ENCODE data around the gene FXR1.

The FXR1 gene

DNA sequence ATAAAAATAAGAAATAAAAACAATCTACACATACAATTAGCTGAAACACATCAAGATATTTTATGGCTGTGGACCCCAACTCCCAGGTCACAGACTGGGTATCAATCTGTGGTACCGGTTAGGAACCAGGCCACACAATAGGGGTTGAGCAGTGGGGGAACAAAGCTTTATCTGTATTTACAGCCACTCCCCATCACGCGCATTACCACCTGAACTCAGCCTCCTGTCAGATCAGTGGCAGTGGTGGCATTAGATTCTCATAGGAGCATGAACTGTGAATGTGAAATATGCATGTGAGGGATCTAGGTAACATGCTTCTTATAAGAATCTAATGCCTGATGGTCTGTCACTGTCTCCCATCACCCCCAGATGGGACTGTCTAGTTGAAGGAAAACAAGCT is 94.8 kb downstream of the FXR1 start:
- no peak for DNase-seq (ENCODE audit: low spot score)

DNA sequence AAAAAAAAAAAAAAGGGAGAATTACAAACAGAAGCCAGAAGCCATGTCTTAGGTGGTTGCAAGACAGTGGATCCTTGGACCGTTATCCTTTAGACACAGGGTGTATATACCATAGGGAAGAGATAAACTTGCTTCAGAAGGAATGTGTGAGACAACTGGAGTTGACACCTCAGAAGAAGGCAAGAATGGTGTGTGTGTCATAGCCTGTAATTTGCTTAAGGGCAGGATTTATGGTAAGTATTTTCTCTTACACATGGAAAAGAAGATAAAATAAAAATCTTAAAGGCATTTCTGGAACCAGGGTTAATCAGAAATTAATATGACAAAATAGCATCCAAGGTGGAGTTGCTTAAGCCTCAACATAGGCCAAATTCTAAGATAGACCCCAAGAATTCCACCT is 96.3 kb downstream of the FXR1 start:
- DNase-seq (ENCODE audit: low spot score), result no peak

DNA sequence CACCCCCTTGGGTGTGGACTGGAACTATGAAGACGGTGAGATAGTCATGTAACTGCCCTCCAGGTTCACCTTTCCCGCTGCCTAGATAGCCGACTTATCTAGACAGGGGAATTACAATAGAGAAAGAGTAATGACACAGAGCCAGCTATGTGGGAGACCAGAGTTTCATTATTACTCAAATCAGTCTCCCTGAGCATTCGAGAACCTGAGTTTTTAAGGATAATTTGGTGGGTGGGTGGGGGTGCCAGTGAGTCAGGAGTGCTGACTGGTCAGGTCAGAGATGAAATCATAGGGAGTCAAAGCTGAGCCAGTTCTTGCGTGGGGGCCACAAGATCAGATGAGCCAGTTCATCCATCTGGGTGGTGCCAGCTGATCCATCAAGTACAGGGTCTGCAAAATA is 96.8 kb downstream of the FXR1 start:
- no peak for DNase-seq (ENCODE audit: low spot score)

DNA sequence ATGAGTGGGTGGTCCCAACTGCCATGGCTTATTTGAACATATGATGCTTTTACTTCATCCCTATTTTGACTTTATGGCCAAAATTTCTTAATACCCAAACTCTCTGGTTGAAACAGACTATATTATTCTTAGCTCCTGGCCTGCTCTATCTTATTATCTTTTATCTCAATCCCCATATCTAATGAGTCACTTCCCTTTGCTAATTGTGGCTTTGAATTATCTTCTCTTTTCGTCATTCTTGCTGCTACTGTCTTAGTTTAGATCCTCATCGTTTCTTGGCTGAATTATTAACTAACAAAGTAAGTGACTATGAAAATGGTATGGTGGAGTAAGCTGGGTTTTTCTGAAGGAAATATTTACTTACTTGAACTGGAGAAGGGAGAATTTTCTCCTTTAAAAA is 105.2 kb downstream of the FXR1 start:
- DNase-seq (ENCODE audit: low spot score), result no peak

DNA sequence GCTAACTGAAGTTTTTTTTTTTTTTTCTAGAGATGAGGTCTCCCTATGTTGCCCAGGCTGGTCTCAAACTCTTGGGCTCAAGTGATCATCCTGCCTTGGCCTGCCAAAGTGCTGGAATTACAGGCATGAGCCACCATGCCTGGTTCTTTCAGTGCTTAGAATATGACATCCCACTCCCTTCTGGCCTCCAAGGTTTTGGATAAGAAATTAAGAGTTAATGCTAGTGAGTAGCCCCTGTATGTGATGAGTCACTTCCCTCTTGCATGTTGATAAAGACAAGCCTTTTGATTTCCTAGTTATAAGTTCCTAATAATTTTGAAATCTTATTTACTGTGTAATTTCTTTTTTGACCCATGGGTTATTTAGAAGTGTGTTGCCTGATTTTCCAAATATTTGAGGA is 112.7 kb downstream of the FXR1 start:
- no peak for DNase-seq (ENCODE audit: low spot score)

DNA sequence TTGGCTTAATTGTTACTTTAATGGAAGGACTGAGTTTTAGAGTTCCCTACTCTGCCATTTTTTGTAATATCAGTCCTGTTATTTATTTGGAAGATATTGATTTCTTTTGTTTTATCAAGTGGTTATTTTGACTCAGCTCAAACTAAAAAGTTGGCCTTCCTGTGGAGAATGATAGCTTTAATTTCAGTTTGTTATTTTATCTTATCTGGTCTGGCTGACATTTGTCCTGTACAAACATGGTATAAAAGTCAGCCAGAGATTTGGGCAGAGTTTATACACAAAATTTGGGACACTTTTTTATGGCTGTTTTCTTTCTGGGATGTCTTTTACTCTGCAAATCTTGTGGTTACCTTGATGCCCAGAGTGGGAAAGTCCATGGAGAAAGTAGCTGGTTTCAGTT is 118.5 kb downstream of the FXR1 start:
- DNase-seq (ENCODE audit: low spot score), result no peak
